IPS DF 6.9 (cell line): ENCODE data around the gene TNS2.
"Not testable (repeated sequence)": the region's sequence is repeated elsewhere in the genome, so short reads cannot be mapped to it uniquely, and the experiment has no call there.

ENCODE experiments used
- DNase-seq: peaks from one replicate; pipeline ENCODE4 v3.0.0-alpha.2; 2013; ENCODE audit warnings: low read depth, low spot score
- H3K27ac ChIP-seq: one replicate; pipeline ENCODE4 v1.5.1; 2013; ENCODE audit warnings: low read length, control low read depth
- H3K27me3 ChIP-seq: 2 replicates; pipeline ENCODE4 v1.6.1; 2013; ENCODE audit warnings: mild to moderate bottlenecking, low read length; ENCODE audit not compliant: control insufficient read depth, insufficient read depth
- H3K36me3 ChIP-seq: 2 replicates; pipeline ENCODE4 v1.6.1; 2013; ENCODE audit warnings: low read length; ENCODE audit not compliant: control insufficient read depth, insufficient read depth
- H3K4me1 ChIP-seq: 2 replicates; pipeline ENCODE4 v1.6.1; 2013; ENCODE audit warnings: low read length; ENCODE audit not compliant: control insufficient read depth, insufficient read depth
- H3K4me3 ChIP-seq: 2 replicates; pipeline ENCODE4 v1.5.1; 2013; ENCODE audit warnings: mild to moderate bottlenecking, low read length
- H3K9me3 ChIP-seq: 2 replicates; pipeline ENCODE4 v1.6.1; 2013; ENCODE audit warnings: low read length, inconsistent platforms; ENCODE audit not compliant: control insufficient read depth, insufficient read depth
- WGBS: extraction: QIAGEN DNeasy Blood & Tissue Kit; methylation state at CpG from one replicate; pipeline ENCODE4 v1.1.7; 2013; ENCODE audit warnings: mixed read lengths, missing lambda C conversion rate; ENCODE audit not compliant: insufficient read length, insufficient coverage; 5-methylcytosine and 5-hydroxymethylcytosine counted together

The TNS2 gene

DNA sequence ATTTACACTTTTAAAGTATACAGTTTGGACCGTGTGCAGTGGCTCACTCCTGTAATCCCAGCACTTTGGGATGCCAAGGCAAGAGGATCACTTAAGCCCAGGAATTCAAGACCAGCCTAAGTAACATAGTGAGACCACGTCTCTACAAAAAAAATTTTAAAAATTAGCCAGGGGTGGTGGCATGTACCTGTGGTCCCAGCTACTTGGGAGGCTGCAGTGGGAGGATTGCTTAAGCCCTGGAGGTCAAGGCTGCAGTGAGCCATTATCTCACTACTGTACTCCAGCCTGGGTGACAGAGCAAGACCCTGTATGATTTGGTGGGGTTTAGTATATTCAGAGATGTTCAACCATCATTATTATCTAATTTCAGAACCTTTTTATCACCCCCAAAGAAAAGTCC lies 38.9 kb upstream of the TNS2 start:
- Histone ChIP-seq H3K27ac (no peak overlapping the region), H3K36me3 (no peaks in the 10 kb centered on the region), H3K27me3 (no peaks in the 10 kb centered on the region), H3K4me1 (no peaks in the 10 kb centered on the region), H3K4me3 (no peak overlapping the region), H3K9me3 (no peaks in the 10 kb centered on the region)
- no peak for DNase-seq
- no CpG with 5 or more reads among the region's 2 CpGs for WGBS

DNA sequence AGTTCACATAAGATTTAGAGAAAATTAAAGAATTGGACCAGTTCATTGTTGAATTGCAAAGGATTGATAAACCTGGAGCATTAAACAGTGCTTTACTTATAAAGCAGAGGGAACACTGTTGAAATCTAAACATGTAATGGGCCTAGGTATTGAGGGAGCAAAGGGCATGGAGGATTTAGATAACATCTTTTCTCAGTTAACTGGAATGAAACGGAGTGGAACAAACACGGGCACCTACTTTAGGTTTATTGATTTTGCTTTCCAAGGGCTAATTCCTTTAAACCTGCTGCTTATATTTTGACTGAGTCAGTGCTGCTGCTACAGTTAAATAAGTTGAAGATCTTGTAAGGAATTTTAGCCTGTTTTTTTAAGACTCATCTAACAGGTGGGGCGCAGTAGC lies 38.0 kb upstream of the TNS2 start:
- Histone ChIP-seq H3K27ac (no peak overlapping the region), H3K9me3 (no peaks in the 10 kb centered on the region), H3K4me1 (no peaks in the 10 kb centered on the region), H3K36me3 (no peaks in the 10 kb centered on the region), H3K4me3 (no peak overlapping the region), H3K27me3 (no peaks in the 10 kb centered on the region)
- WGBS = no CpG with 5 or more reads among the region's 3 CpGs
- DNase-seq = no peak

DNA sequence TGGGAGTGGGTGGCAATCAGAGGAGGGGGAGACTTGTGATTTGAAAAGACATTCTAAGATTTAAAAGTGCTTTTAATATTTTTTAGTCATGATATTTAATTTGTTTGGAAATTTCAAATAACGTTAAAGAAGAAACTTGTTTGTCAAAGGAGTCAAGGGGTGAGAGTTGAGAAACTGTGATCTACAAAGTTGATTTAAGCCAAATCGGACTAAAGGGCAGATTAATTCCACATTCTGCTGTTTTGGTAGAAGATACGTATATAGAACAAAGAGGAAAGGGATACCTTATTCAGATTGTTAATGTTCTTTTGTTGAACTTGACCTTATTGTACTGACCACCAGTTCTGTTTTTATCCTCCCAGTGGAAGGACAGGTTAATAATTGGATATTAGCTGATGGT lies 36.9 kb upstream of the TNS2 start:
- no peak overlapping the region for H3K4me3 ChIP-seq
- peaks cover 7% of the 10 kb centered on the region; the same call in 1 of the 2 replicates for H3K36me3 ChIP-seq
- H3K27me3 ChIP-seq = no peaks in the 10 kb centered on the region
- WGBS = no CpG with 5 or more reads among the region's 3 CpGs
- DNase-seq = no peak
- no peak overlapping the region for H3K27ac ChIP-seq
- H3K4me1 ChIP-seq = no peaks in the 10 kb centered on the region
- no peaks in the 10 kb centered on the region for H3K9me3 ChIP-seq

DNA sequence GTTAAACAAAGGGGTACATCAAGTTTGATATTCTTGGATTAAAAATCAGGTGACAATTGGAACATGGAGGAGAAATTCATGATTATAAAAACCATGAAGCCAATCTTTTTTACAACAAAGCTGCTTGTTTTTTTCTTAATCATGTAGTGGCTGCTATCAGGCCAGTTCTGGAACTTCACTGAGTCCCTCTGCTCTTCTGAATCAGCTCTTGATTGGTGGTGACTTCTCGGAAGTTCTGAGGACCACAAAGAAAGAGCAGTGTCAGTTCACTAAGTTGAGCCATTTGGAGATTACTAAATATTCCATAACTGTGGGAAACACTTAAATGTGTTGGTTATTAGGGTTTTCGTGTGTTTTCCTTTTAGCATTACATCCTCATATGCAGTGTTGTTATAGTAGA lies 35.2 kb upstream of the TNS2 start:
- no peak overlapping the region for H3K4me3 ChIP-seq
- H3K36me3 ChIP-seq = peaks cover 15% of the 10 kb centered on the region; the same call in 1 of the 2 replicates
- H3K27ac ChIP-seq = no peak overlapping the region
- no CpG with 5 or more reads among the region's 2 CpGs for WGBS
- no peaks in the 10 kb centered on the region for H3K27me3 ChIP-seq
- DNase-seq = no peak
- no peaks in the 10 kb centered on the region for H3K4me1 ChIP-seq
- H3K9me3 ChIP-seq = no peaks in the 10 kb centered on the region

DNA sequence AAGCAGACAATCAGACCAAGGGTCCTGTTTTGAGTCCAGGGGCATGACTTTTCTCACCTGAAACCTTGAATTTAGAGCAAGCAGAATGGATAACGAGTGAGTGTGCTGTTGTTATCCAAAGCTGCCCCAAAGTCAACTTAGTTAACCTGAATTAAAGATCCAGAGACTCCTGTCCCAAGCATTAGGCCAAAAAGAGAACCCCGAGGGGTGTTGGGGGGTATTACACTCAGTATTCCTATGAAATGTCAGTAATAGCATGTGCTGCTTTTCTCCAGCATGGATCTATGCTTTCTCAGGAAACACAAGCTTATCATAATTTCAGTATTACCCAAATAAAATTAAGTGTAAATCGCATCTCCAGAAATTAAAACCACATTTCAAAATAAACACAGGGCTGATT lies 24.6 kb upstream of the TNS2 start:
- no peaks in the 10 kb centered on the region for H3K9me3 ChIP-seq
- H3K4me1 ChIP-seq = no peaks in the 10 kb centered on the region
- no peak overlapping the region for H3K4me3 ChIP-seq
- no peaks in the 10 kb centered on the region for H3K27me3 ChIP-seq
- DNase-seq = no peak
- no peak overlapping the region for H3K27ac ChIP-seq
- no CpG with 5 or more reads among the region's 3 CpGs for WGBS
- peaks cover 31% of the 10 kb centered on the region; the same call in 1 of the 2 replicates for H3K36me3 ChIP-seq

DNA sequence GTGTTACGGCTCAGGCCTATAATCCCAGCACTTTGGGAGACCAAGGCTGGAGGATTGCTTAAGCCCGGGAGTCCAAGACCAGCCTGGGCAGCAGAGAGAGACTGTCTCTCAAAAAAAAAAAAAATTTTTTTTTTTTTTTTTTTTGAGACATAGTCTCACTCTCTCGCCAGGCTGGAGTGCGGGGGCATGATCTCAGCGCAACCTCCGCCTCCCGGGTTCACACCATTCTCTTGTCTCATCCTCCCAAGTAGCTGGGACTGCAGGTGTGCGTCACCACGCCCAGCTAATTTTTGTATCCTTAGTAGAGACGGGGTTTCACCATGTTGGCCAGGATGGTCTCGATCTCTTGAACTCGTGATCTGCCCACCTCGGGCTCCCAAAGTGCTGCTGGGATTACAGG lies 22.9 kb upstream of the TNS2 start:
- not testable (repeated sequence) for H3K4me1 ChIP-seq, DNase-seq, H3K27ac ChIP-seq, H3K9me3 ChIP-seq, H3K4me3 ChIP-seq, H3K27me3 ChIP-seq
- peaks cover 31% of the 10 kb centered on the region; the same call in 1 of the 2 replicates for H3K36me3 ChIP-seq
- WGBS = no CpG with 5 or more reads among the region's 13 CpGs

DNA sequence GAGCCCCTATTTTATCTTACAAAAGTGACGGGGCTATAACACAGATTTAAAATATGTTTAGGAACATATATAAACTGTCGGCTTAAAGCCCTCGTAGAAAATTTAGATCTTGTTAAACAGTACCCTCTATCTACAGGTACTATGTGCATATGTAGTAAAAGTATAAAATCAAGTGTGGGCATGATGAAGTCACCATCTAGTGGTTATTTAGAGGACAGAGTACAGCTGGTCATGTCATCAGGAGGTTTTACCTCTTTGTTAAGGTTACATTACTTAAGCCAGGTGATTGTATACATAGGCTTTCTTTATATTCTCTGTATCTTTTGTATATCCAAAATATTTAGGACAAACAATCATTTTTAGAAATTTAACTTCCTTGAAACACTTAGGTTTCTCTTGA lies 18.2 kb upstream of the TNS2 start:
- Histone ChIP-seq H3K9me3 (no peaks in the 10 kb centered on the region), H3K4me3 (no peak overlapping the region), H3K27me3 (no peaks in the 10 kb centered on the region), H3K4me1 (no peaks in the 10 kb centered on the region), H3K27ac (no peak overlapping the region), H3K36me3 (peaks cover 36% of the 10 kb centered on the region)
- no CpG with 5 or more reads among the region's 3 CpGs for WGBS
- DNase-seq = no peak

DNA sequence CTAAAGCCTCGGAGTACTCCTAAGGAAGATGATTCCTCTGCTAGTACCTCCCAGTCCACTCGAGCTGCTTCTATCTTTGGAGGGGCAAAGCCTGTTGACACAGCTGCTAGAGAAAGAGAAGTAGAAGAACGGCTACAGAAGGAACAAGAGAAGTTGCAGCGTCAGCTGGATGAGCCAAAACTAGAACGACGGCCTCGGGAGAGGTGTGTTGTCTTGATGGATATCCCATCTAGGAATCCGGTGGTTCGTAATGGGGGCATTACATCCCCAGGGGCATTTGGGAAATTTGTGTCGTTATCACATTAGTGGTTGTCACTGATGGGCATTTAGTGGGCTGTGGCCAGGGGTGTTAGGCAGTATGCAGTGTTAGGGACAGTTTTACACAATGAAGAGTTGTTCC lies 16.0 kb upstream of the TNS2 start:
- not testable (repeated sequence) for DNase-seq, H3K4me3 ChIP-seq, H3K9me3 ChIP-seq, H3K4me1 ChIP-seq, H3K27me3 ChIP-seq, H3K27ac ChIP-seq
- H3K36me3 ChIP-seq = peaks cover 34% of the 10 kb centered on the region
- no CpG with 5 or more reads among the region's 10 CpGs for WGBS

DNA sequence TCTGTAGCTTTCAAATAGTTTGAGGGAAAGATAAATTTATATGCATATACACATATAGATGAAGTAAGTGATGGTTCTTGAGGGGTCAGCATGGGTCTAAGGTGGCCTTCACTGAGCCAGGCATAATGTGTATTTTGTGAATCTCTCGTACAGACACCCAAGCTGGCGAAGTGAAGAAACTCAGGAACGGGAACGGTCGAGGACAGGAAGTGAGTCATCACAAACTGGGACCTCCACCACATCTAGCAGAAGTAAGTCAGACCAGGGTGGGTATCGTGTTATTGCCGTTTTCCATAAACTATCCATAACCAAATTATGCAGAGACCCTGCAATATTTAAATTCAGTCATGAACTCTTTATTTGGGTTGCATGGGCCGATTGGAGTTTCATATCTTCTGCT lies 15.4 kb upstream of the TNS2 start:
- Histone ChIP-seq H3K4me1 (no peaks in the 10 kb centered on the region), H3K27ac (no peak overlapping the region), H3K27me3 (no peaks in the 10 kb centered on the region), H3K9me3 (no peaks in the 10 kb centered on the region), H3K36me3 (peaks cover 40% of the 10 kb centered on the region), H3K4me3 (no peak overlapping the region)
- WGBS = no CpG with 5 or more reads among the region's 8 CpGs
- no peak for DNase-seq

DNA sequence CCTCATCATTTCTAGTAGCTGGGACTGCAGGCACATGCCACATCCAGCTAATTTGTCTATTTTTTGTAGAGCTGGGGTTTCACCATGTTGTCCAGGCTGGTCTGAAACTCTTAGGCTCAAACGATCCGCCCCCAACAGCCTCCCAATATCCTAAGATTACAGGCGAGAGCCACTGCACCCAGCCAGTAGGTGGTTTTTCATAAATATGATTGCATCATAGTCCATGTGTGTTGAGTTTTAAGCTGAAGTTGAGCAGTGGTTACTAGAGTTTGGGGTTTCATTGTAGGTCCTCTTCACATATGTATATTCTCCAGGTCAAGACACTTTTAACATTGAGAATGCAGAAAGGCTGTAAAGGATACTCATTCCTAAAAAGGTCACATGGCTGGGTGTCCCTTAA lies 13.1 kb upstream of the TNS2 start:
- Histone ChIP-seq H3K36me3 (peaks cover 36% of the 10 kb centered on the region), H3K27ac (no peak overlapping the region), H3K4me1 (no peaks in the 10 kb centered on the region), H3K9me3 (no peaks in the 10 kb centered on the region), H3K4me3 (no peak overlapping the region), H3K27me3 (no peaks in the 10 kb centered on the region)
- WGBS = no CpG with 5 or more reads among the region's 3 CpGs
- no peak for DNase-seq

DNA sequence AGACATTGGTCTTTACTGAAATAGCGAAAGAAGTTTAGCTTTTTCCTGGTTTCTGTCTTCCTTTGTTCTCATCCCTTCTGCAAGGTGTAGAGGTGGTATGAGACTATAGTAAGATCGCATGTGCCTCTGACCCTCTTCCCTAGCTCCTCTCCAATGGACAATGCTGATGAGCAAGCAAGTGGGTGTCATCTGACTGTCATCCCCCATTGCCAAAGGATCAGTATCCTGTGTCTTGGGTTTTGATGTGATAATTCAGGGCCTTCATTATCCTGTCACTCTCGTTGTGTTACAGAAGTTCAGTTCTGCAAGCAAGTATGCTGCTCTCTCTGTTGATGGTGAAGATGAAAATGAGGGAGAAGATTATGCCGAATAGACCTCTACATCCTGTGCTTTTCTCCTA lies 10.0 kb upstream of the TNS2 start:
- no peaks in the 10 kb centered on the region for H3K4me1 ChIP-seq
- no peak for DNase-seq
- H3K4me3 ChIP-seq = no peak overlapping the region
- WGBS = no CpG with 5 or more reads among the region's 4 CpGs
- no peak overlapping the region for H3K27ac ChIP-seq
- peaks cover 29% of the 10 kb centered on the region for H3K36me3 ChIP-seq
- no peaks in the 10 kb centered on the region for H3K9me3 ChIP-seq
- peaks cover 2% of the 10 kb centered on the region; the same call in 1 of the 2 replicates for H3K27me3 ChIP-seq
